Posterior cingulate gyrus (tissue), 11 donors: ENCODE results near the gene QPCTL.
"Not testable (repeated sequence)": the region's sequence is repeated elsewhere in the genome, so short reads cannot be mapped to it uniquely, and the experiment has no call there.

Experiments used
- DNase-seq, 10 donors: peaks; one replicate each; pipeline versions ENCODE4 v3.0.0 to v3.0.0-alpha.2; 2020 to 2021; ENCODE audit warnings: mixed read lengths in 3 of 10
- intact Hi-C: fragments of 100-400 bp; cut with DNase I; formaldehyde crosslinking; loops from one replicate; pipeline ENCODE4 v1.15.1; 2023

QPCTL gene

DNA sequence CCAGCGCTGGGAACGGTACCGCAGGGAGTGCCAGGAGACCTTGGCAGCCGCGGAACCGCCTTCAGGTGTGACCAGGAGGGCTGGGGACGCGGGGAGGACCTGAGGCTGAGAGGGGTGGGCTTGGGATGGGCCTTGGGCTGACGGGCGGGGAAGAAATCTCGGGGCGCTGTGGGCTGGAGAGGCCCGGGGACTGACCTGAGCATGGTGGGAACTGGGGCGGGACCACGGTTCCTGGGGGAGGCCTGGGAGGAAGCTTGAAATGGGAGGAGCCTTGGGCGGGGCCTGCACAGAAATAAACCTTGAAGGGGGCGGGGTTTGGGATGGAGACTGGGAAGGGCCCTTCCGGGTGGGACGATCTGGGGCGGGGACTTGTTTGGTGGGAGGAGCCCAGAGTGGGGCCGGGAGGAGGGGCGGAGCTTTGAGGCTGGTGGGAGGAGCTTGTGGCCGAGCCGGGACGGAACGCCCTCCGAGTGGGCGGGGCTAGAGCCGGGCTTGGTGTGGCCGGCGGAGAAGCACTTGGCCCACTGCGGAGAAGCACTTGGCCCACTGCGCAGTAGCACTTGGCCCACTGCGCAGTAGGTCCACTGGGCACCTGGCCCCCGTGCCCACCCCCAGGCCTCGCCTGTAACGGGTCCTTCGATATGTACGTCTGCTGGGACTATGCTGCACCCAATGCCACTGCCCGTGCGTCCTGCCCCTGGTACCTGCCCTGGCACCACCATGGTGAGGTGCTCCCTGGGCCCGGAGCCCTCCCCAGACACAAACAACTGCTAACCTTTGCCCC is 21.6 kb upstream of the QPCTL start:
- intact Hi-C loops = no loop called here
- peak; percentile 54 to 98 (median 74) for DNase-seq

DNA sequence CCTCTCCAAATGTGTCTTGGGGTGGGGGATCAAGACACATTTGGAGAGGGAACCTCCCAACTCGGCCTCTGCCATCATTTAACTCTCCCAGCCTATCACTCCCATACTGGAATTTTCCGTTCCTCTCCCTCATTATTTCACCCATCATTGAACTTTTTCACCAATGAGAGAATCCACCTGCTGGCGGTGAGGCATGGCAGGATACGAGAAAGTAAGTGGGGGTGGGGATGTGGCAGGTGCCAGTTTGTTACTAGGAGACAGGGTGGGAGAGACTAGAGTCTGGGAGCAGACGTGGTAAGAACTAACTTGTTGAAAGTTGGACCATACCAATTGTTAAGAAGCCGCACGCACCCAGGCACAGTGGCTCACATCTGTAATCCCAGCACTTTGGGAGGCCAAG is 17.5 kb upstream of the QPCTL start:
- intact Hi-C loops = no loop called here
- no peak for DNase-seq

DNA sequence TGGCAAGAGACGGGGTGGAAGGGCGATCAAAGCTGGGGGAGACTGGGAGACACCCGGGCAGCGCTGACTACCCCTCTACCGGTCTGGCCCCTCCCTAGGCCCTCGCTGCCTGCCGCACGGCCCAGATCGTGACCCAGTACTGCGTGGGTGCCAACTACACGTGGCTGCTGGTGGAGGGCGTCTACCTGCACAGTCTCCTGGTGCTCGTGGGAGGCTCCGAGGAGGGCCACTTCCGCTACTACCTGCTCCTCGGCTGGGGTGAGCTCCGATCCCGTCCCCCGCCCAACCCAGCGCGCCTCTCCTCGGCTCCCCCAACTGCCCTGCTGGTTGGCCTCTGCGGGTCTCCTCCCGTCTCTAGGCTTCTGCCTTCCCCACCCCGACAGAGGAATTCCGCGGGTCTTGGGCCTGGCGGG is 15.6 kb upstream of the QPCTL start:
- DNase-seq = no peak
- intact Hi-C loops = no loop called here

DNA sequence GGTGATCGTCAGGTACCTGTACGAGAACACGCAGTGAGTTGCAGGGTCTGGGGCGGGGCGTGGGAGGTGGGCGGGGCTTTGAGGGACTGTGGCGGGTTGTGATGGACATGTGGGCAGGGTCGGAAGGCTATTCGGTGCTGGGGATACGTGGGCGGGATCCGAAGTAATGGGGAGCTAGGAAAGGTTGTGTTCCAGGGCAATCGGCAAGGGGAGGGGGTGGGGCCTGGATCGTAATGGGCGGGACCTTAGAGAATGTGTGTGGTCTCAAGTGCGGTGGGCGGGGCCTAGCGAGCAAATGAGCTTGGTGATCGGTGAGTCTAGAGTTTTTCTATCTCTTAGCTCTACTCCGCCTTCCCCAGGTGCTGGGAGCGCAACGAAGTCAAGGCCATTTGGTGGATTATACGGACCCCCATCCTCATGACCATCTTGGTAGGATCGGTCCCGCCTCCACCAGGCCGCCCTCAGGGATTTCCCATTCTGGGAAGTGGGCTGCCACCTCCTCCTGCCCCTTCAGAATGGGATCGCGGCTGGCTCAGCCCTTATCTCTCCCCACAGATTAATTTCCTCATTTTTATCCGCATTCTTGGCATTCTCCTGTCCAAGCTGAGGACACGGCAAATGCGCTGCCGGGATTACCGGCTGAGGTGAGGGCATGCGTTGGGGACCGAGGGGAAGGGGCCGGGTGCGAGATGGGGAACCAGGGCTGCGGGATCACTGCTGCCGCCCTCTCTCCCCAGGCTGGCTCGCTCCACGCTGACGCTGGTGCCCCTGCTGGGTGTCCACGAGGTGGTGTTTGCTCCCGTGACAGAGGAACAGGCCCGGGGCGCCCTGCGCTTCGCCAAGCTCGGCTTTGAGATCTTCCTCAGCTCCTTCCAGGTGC is 14.9 kb upstream of the QPCTL start:
- intact Hi-C loops = no loop called here
- DNase-seq = peak; percentile 32 to 94 (median 64)

DNA sequence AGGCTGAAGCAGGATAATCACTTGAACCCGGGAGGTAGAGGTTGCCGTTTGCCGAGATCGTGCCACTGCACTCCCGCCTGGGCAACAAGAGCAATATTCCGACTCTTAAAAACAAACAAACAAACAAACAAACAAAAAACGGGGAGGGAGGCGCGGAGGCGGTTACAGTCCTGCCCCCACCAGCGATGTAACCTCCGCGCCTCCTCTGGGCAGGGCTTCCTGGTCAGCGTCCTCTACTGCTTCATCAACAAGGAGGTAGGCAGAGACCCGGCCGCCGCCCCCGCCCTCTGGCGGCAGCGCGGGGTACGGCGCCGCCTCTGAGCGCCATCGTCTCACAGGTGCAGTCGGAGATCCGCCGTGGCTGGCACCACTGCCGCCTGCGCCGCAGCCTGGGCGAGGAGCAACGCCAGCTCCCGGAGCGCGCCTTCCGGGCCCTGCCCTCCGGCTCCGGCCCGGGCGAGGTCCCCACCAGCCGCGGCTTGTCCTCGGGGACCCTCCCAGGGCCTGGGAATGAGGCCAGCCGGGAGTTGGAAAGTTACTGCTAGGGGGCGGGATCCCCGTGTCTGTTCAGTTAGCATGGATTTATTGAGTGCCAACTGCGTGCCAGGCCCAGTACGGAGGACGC is 11.0 kb upstream of the QPCTL start:
- intact Hi-C loops = loop anchor here (5.0 to 10.0 kb wide), 2 partner anchors 39 to 77 kb away; partner anchors contain the start of gene GPR4
- DNase-seq = peak; percentile 77 to 99 (median 84)

DNA sequence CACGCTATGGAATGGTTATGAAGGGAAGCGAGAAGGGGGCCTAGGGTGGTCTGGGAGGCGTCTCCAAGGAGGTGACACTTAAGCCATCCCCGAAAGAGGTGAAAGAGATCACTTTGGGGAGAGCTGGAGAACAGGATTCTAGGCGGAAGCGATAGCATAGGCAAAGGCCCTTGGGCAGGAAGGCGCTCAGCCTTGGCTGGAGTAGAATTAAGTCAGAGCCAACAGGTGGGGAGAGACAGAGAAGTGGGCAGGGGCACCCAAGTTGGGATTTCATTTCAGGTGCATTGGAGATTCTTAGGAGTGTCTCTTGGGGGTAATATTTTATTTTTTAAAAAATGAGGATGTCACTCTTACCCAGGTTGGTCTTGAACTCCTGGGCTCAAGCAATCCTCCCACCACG is 10.3 kb upstream of the QPCTL start:
- intact Hi-C loops = loop anchor here (5.0 to 10.0 kb wide), 2 partner anchors 40 to 77 kb away; partner anchors contain the start of gene GPR4
- DNase-seq = no peak

DNA sequence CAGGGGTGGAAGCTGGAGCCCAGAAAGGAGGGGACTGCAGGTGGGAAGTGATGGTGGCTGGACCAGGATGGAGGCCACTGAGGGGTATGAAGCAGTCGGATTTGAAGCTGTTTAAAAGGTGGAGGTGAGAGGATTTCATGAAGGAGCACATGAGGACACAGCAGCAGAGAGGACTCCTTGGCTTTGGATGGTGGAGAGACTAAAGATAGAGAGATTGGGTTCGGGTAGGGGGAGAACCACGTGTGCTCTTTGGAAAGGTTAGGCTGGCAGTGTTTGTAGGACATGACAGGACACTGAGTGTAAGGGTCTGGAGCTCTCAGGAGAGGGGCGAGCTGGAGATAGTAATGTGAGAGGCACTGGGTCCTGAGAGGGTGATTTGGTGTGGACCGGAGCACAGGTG is 9.6 kb upstream of the QPCTL start:
- no peak for DNase-seq
- intact Hi-C loops = loop anchor here (5.0 to 10.0 kb wide), 2 partner anchors 41 to 78 kb away; partner anchors contain the start of gene GPR4

DNA sequence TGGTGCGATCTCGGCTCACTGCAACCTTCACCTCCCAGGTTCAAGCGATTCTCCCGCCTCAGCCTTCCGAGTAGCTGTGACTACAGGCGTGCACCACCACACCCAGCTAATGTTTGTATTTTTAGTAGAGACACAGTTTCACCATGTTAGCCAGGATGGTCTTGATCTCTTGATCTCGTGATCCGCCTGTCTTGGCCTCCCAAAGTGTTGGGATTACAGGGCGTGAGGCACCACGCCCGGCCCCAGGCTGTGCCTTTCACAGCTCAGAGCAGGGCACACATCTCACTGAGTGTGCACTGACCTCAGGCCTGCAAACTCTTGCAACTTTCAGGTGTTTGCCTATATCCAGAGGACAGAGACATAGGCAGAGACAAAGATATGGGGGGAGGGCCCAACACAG is 7.4 kb upstream of the QPCTL start:
- intact Hi-C loops = loop anchor here (10.0 kb wide), 1 partner anchor 80 kb away; the partner anchor contains the start of gene GPR4
- DNase-seq = not testable (repeated sequence)

DNA sequence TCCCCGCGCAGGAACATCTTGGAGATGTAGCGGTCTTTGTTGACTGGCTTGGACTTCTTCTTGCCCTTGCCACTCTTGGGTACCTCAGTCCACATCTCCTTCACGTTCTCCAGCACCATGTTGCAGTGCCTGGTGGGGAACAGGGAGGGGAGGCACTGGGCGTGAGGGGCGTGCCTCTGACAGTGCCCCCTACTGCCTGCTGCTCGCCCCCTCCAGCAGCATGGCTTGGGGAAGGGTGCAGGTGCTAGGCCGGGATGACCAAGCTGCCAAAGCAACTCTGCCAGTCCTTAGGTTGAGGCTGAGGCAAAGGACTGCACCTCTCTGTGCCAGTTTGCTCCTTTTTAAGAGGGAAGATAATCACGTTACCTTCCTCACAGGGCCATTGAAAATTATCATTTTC is 4.9 kb upstream of the QPCTL start:
- intact Hi-C loops = loop anchor here (10.0 kb wide), 1 partner anchor 83 kb away; the partner anchor contains the start of gene GPR4
- no peak for DNase-seq

DNA sequence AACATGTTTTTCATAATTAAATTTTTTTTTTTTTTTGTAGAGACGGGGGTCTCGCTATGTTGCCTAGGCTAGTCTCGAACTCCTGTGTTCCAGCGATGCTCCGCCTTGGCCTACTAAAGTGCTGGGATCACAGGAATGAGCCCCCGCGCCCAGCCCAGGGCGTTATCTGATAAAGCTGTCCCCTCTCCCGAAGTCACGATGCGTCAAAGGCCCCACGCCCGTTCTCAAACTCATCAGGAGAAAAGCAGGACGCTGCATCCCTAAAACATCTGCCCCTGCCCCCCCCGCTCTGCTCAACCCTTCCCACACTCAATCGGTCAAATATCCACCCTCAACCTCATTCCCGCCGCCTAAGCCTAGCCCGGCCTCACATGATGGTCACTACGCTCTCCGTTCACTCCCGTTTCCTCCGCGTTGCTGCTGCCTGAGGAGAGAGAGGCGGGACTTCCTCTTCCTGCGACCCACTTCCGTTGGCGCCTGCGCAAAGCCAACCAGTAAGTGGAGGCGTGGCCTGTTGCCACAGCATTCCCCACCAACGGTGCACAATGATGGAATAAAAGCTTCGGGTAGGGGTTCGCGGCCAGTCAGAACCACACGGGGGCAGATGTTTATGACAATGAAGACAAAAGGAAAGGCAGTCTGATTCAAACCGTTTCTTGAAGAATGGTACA is 815 bp upstream of the QPCTL start, which contains the start of gene SNRPD2:
SNRPD2 (minus strand) TSS at position 438 of the 671 bp plus-strand sequence; CDS start at position 373, 65 bp downstream.
- intact Hi-C loops = loop anchor here (1.0 to 5.0 kb wide), 2 partner anchors 26 to 169 kb away; no protein-coding TSS in a partner anchor
- DNase-seq = peak; percentile 90 to 99 (median 96)

DNA sequence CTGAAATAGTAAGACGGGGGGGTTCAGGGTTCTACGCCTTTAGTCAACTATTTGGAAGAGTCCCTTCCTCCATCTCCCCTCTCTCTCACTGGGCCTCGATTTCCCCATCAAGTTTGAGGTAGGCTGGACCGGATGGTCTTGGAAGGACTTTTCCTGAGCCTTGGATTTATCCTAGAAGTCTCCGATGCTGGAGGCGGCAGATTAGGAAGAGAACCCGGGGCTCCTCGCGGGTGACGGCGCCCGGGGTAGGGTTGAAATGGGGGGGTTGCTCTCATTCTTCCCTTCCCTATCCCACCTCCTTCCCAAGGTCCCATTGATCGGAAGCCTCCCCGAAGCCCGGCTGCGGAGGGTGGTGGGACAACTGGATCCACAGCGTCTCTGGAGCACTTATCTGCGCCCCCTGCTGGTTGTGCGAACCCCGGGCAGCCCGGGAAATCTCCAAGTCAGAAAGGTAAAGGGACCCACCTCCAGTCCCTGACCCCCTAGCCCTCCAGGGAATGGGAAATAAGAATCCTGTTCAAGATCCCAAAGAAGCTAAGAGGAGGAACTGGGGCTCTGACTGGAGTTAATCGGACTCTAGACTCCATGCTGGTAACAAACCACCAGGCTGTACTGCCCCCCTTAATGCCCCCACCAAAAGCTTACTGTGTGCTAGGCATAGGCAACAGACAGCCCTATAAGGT is 781 bp downstream of the QPCTL start:
- DNase-seq = peak; percentile 57 to 95 (median 80)
- intact Hi-C loops = loop anchor here (5.0 kb wide), 1 partner anchor 171 kb away; no protein-coding TSS in a partner anchor

DNA sequence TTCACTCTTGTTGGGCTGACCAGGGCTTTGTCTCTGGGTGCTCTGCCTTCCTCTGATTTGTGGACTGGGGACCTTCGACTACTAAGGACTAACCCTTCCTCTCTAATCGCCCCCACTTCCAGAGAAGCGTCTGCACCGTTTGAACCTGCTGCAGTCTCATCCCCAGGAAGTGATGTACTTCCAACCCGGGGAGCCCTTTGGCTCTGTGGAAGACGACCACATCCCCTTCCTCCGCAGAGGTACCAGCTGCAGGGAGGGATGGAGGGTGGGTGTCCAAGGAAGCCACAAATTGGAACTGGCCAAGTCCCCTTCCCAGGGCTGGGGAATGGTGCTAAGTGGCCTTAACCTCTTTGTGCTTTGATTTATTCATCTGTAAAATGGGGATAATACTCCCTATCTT is 9.2 kb downstream of the QPCTL start:
- intact Hi-C loops = no loop called here
- DNase-seq = no peak

DNA sequence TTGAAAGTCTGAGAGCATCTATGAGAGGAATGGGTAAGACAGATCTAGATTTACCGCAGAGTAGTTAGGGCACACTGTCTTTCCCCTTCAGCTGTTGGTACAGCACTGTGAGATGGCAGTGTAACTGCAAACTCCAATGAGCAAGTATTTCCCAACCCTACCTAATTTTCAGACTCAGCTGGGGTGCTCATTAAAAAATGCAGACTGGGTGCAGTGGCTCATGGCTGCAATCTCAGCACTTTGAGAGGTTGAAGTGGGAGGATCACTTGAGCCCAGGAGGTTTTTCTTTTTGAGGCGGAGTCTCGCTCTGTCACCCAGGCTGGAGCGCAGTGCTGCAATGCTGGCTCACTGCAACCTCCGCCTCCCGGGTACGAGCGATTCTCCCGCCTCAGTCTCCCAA is 12.6 kb downstream of the QPCTL start:
- intact Hi-C loops = no loop called here
- DNase-seq = no peak

DNA sequence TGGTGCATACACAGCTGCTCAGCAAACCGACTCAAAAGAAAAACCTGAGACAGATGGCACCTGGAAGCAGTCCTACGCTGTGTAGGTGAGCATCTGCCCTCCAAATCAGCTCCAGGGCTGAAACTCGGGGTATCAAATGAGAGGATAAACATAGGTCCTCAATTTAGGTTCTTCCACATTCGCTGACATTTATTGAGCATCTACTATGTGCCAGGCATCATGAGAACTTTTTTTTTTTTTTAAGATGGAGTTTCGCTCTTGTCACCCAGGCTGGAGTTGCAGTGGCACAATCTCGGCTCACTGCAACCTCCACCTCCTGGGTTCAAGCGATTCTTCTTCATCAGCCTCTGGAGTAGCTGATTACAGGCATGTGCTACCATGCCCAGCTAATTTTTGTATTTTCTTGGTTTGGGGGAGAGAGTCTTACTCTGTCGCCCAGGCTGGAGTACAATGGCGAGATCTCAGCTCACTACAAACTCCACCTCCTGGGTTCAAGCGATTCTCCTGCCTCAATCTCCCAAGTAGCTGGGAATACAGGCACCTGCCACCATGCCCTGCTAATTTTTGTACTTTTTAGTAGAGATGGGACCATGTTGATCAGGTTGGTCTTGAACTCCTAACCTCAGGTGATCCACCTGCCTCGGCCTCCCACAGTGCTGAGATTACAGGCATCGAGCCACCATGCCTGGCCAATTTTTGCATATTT is 13.4 kb downstream of the QPCTL start:
- intact Hi-C loops = no loop called here
- DNase-seq = no peak

DNA sequence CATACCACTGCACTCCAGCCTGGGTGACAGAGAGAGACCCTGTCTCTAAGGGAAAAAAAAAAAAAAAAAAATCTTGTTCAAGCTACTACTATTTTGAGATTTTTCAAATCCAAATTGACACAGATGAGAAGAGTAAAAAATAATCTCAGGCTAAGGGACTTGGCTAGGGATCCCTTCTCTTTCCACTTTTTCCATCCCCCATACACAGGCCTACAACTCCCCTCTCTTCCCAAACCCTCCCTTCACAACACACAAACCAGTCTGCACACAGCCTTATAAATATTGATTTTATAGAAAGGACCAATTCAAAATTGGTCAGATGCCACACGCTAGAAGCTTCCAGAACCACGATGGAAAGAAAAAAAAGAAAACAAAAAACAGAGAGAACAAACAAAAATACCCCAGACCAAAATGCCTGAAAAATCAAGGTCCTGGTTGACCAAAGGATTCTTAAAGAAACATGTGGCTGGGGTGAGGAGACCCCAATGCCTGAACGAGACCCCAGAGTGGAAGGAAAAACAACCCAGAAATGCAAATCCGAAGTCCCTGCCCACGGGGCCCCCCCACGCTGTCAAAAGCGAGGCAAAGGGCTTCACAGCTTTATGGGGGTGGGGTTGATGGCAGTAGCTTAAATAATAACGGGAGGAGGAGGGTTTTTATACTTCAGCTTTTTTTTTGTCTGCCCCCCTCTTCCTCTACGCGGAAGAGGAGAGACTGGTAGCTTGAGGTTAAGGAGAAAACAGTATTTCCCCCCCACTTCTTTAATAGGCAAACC is 18.1 kb downstream of the QPCTL start:
- no peak for DNase-seq
- intact Hi-C loops = no loop called here

DNA sequence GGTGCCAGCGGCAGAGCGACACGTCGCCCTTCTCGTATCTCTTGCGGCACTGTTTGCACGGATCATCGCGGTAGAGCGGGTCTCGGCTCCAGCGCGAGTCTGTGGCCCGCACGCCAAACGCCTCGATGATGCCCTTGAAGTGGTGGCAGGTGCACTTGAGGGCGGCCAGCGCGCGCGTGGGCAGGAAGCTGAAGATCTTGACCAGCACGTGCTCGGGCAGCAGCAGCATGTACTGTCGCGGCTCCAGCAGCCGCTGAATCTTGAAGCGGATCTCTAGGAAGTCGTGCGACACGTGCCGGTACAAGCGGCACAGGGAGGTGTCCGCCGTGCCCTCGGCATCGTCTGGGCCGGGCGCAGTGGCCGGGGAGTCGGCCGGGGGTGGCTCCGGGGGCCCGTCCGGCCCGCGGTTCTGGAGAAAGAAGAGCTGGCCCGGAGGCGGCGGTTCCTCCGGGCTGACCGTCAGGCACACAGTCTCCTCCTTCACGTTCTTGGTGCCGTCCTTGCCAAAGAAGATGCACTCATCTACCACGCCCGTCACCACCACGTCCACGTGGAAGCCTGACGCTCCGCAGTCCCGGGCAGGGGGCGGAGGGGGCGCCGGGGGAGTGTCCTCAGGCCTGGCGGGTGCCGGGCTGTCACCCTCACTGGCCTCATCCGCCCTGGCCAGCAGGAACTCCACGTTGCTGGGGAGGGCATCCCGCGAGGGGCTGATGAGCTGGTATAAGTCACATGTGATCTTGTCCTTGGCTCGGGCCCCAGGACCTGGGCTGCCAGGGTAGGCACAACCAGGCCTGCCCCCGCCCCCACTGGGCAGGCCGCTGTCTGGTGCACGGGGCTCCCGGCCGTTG is 19.6 kb downstream of the QPCTL start:
- intact Hi-C loops = no loop called here
- DNase-seq = peak in 1 of 10 donors; percentile 81

DNA sequence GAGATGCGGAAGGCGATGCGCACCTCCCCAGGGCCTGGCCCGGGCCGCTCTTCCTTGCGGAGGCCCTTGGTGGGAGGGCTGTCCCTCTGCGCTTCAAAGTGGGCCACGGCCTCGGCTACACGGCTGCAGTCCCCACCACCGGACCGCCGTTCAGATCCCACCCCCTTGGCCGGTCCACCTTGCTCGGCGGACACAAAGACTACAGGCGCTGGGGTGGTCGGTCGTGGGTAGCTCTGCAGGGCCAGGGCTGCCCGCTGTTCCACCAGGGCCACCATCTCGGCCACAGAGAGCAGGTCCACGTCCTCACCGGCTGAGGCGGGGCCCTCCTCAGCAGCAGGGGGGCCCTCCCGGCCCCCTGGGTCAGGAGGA is 20.2 kb downstream of the QPCTL start:
- no peak for DNase-seq
- intact Hi-C loops = no loop called here
